ENCODE measurements around the gene CHMP2B.

CHMP2B gene, protein sequence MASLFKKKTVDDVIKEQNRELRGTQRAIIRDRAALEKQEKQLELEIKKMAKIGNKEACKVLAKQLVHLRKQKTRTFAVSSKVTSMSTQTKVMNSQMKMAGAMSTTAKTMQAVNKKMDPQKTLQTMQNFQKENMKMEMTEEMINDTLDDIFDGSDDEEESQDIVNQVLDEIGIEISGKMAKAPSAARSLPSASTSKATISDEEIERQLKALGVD

DNA sequence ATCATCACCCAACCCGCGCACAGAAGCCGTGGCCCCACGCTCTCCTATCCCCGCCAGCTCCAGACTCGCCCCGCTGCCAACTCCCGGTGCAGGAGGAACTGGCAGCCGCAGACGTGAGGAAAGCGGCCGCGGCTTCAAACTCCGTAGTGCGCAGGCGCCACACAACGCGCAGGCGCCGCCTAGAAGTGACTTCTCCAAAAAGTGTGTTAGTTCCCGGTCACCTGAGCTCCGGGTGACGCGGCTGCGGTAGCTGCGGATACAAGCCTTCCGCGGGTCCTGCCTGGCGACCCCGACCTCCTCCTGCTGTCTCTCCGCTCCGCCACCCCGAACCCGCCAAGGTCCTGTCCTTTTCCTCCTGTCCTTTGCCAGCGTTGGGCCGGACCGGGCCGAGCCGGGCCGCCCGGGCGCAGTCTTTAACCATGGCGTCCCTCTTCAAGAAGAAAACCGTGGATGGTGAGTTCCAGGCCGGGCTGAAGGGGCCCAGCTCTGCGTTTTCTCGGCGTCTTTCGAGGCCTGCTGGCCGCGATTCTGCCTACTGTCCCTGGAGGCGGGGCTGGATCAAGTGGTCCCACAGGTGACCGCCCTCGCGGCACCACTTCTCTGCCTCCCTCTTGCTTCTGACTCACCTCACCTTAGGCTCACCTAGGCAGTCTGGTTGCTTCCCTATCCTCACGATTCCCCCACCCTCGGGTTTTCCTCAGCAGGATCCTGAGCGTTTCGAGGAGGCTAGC is at the start of gene CHMP2B:
Gene CHMP2B (plus strand): TSS at position 206 of the 731 bp plus-strand sequence. CDS start 214 bp downstream, at position 420.
- peak; percentile 70 for TF ChIP-seq ZFX (IDR thresholded peaks at IDR 0.05)
- TF ChIP-seq, protein P1, sequence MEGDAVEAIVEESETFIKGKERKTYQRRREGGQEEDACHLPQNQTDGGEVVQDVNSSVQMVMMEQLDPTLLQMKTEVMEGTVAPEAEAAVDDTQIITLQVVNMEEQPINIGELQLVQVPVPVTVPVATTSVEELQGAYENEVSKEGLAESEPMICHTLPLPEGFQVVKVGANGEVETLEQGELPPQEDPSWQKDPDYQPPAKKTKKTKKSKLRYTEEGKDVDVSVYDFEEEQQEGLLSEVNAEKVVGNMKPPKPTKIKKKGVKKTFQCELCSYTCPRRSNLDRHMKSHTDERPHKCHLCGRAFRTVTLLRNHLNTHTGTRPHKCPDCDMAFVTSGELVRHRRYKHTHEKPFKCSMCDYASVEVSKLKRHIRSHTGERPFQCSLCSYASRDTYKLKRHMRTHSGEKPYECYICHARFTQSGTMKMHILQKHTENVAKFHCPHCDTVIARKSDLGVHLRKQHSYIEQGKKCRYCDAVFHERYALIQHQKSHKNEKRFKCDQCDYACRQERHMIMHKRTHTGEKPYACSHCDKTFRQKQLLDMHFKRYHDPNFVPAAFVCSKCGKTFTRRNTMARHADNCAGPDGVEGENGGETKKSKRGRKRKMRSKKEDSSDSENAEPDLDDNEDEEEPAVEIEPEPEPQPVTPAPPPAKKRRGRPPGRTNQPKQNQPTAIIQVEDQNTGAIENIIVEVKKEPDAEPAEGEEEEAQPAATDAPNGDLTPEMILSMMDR (conservative IDR thresholded peaks at IDR 0.05): no peak
- H3K27ac ChIP-seq: peak within 1 kb of the TSS; percentile 96

DNA sequence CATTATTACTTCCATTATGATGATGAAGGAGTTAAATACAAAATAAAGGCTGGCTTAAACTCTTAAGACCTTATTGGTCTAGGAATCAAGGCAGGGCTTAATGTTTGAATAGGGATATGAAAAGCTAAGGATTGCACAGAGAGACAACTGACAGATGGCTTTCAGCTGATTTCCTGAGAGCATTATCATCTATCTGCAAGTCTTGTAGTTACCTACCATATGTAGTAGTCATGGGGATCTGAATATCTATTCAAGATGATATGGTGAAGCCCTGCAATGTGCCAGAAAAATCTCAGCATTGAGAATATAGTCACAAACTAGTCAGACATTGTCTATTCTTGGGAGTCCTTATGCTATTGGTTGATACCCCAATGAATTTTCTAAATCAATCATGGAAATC is 47.5 kb upstream of the CHMP2B start:
- no peak for TF ChIP-seq ZFX (IDR thresholded peaks at IDR 0.05)
- TF ChIP-seq, protein P1 (conservative IDR thresholded peaks at IDR 0.05): no peak
- no peak overlapping the region for H3K27ac ChIP-seq

DNA sequence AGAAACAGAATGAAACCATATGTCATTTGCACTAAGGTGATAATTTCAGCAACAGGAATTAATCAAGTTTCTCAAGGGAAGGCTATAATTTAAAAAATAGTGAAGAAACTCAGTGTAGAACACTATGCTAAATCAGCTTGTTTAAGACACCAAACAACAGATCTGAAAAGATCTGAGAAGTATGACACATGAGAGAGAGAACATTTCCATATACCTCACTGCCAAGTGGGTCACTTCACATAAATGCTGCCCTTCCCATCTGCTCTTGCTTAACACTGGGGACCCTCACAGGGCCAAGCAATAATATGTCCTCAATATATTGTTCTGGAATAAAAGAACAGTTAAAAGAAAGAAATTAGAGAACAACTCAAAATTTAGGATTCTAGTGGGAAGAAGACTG is 45.6 kb upstream of the CHMP2B start:
- TF ChIP-seq, protein P1 (conservative IDR thresholded peaks at IDR 0.05): no peak
- TF ChIP-seq ZFX (IDR thresholded peaks at IDR 0.05): no peak
- H3K27ac ChIP-seq: no peak overlapping the region

DNA sequence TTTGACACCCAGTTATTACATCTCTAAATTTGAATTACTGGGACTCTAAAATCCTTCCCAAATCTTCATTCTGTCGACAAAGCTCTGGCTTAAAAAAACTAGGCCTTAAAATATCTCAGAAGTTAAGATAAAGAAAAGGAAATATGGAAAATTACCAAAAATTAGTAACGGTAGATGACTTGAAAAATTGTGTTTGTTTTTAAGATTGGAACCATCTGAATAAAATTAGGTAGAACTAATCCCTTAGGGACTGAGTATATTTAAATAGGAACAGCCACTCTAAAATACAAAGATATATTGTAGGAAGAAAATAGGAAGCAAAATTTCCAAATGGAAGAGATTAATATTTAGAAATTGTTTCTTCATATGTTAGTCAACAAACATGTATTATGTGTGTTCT is 45.1 kb upstream of the CHMP2B start:
- TF ChIP-seq, protein P1 (conservative IDR thresholded peaks at IDR 0.05): no peak
- no peak for TF ChIP-seq ZFX (IDR thresholded peaks at IDR 0.05)
- H3K27ac ChIP-seq: no peak overlapping the region

DNA sequence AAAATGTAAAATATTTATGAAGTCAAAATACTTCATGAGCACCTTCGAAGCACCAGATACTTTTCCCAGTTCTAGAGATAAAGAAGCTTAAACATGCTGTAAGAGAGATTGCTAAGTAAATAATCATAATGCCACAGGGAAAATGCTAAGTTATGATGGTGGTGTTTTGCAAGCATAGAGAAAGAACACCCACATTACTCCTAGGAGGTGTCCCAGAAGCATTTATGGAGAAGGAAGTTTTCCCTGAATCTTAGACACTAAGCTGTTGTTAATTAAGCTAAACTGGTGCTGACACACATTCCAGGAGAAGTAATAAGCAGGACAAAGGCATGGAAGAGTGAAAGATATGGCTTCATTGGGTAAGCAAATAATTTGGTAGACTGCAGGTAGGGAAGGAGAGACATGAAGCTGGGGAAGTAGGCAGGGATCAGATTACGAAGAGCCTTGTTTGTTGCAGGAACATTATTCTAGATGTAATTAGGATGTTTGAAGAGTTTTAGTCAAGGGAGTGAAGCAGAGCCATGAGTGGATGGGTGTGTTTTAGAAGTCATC is 40.4 kb upstream of the CHMP2B start:
- no peak overlapping the region for H3K27ac ChIP-seq
- TF ChIP-seq ZFX (IDR thresholded peaks at IDR 0.05): no peak
- TF ChIP-seq, protein P1 (conservative IDR thresholded peaks at IDR 0.05): no peak

DNA sequence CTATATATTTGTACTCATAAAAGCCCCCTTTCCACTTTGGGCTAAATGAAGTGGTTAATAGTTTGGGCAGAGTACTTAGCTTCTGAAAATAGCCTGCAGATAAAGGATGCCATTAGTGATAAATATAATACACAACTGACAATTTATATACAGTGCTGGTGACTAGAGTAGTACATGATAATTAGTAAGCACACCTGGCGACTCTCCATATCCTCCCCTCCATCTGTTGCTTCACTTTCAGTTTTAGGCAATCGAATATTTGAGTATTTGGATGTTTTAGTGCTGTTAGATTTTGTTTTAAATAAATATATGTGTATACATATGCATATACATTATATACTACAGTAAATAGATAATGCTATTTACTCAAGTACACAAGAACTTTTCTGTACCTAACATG is 35.9 kb upstream of the CHMP2B start:
- TF ChIP-seq, protein P1 (conservative IDR thresholded peaks at IDR 0.05): no peak
- TF ChIP-seq ZFX (IDR thresholded peaks at IDR 0.05): no peak
- no peak overlapping the region for H3K27ac ChIP-seq

DNA sequence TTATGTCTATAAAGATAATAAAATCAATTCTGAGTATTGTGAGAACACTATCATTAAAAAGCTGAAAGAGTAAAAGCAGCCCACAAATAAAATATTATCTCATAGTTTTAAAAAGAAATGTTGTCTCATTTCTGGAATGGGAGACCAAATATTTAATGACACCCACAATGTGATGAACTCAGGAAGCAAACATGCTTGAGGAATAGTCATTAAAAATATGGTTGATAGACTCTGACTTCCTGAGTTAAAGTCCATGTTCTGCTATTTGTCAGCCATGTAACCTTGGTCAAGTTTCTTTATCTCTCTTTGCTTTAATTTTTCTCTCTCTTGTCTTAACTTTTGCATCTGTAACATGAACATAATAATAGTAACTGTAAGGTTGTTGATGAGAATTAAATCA is 35.5 kb upstream of the CHMP2B start:
- H3K27ac ChIP-seq: no peak overlapping the region
- no peak for TF ChIP-seq ZFX (IDR thresholded peaks at IDR 0.05)
- TF ChIP-seq, protein P1 (conservative IDR thresholded peaks at IDR 0.05): no peak
